Spleen (tissue), 7 donors: Measurements from ENCODE around the gene GPR149.

Experiments
- CTCF ChIP-seq, 11 experiments: fragments of 200-600 bp in 7 of 11; fragments of 450-650 bp in 4 of 11; sonication (generic) in 4 of 11; IDR thresholded peaks in 8 of 11; conservative IDR thresholded peaks in 3 of 11; 1 replicate in 7 of 11; 2 replicates in 4 of 11; pipeline versions ENCODE4 v1.4.0 to v1.8.0; 2016 to 2021; ENCODE audit warnings: antibody characterized with exemption in 11 of 11, inconsistent platforms in 4 of 11, mild to moderate bottlenecking in 1 of 11
- POLR2A ChIP-seq, 3 donors: fragments of 450-650 bp; IDR thresholded peaks; one replicate each; pipeline ENCODE4 v1.5.1; 2017; ENCODE audit warnings: antibody characterized with exemption in 3 of 3, mild to moderate bottlenecking in 1 of 3
- POLR2AphosphoS5 ChIP-seq, 3 donors: sonication (generic); formaldehyde crosslinking; IDR thresholded peaks; one replicate each; pipeline ENCODE4 v1.5.1; 2017; ENCODE audit warnings: antibody characterized with exemption in 3 of 3
- donor health status: DM: no; HTN: no; CAD: no; lungs with moderate emphysema.
- donor health status: DM: no; HTN: no; CAD: no.
- donor health status: DM: no; HTN: no; CAD: no.

- TF ChIP-seq POLR2A (IDR thresholded peaks at IDR 0.05) (no peak), CTCF (IDR thresholded peaks at IDR 0.05 in 8 of 11, conservative IDR thresholded peaks at IDR 0.05 in 3 of 11) (no peak), POLR2AphosphoS5 (IDR thresholded peaks at IDR 0.05) (no peak)
Measured at GRCh38 chr3:154304936-154305335, 125.1 kb downstream of the GPR149 start.
